Glutamatergic neuron (in vitro differentiated cells): ENCODE measurements around the gene DCANP1. TPM values are rescaled to one million over a fixed set of nuclear protein-coding genes. Genes with fewer than 3 reads are reported as not detected.

Source experiments
- DNase-seq: peaks from one replicate; pipeline ENCODE4 v3.0.0; 2022
- H3K27ac Mint-ChIP-seq: one replicate; pipeline ENCODE4 v1.8.0; 2020; ENCODE audit warnings: mild to moderate bottlenecking, mixed read lengths, inconsistent platforms; ENCODE audit not compliant: unreplicated experiment
- H3K27me3 Mint-ChIP-seq: one replicate; pipeline ENCODE4 v1.8.0; 2020; ENCODE audit warnings: mild to moderate bottlenecking, moderate library complexity, mixed read lengths, inconsistent platforms; ENCODE audit not compliant: unreplicated experiment
- H3K36me3 Mint-ChIP-seq: one replicate; pipeline ENCODE4 v1.8.0; 2020; ENCODE audit warnings: mild to moderate bottlenecking, mixed read lengths, inconsistent platforms; ENCODE audit not compliant: unreplicated experiment
- H3K4me1 Mint-ChIP-seq: one replicate; pipeline ENCODE4 v1.8.0; 2020; ENCODE audit warnings: mild to moderate bottlenecking, low read depth, mixed read lengths, inconsistent platforms; ENCODE audit not compliant: unreplicated experiment
- H3K4me3 Mint-ChIP-seq: one replicate; pipeline ENCODE4 v1.8.0; 2020; ENCODE audit warnings: mild to moderate bottlenecking, mixed read lengths, inconsistent platforms; ENCODE audit not compliant: unreplicated experiment
- H3K9me3 Mint-ChIP-seq: one replicate; pipeline ENCODE4 v1.8.0; 2020; ENCODE audit warnings: mild to moderate bottlenecking, moderate library complexity, mixed read lengths, inconsistent platforms; ENCODE audit not compliant: unreplicated experiment
- CTCF ChIP-seq: fragments of 200-600 bp; sonication (generic); IDR thresholded peaks from one replicate; pipeline ENCODE4 v1.5.0; 2021; ENCODE audit not compliant: partially characterized antibody, unreplicated experiment
- total RNA-seq: library from RNA; stranded (reverse); fragmentation: NEBNext Ultra II Directional; extraction: Animal tissue kit (Norgen Biotek cat#: 25700); gene quantifications from one replicate; pipeline ENCODE4 v1.2.1, GENCODE V29; 2021; ENCODE audit not compliant: unreplicated experiment

Gene DCANP1
- total RNA-seq, 1 donor from 2014 or later, result not detected

- no peaks in the 10 kb centered on the region for H3K36me3 Mint-ChIP-seq
- H3K27me3 Mint-ChIP-seq, result peaks cover 5% of the 10 kb centered on the region
- H3K4me3 Mint-ChIP-seq, result no peak overlapping the region
- peaks cover 16% of the 10 kb centered on the region for H3K4me1 Mint-ChIP-seq
- no peak overlapping the region for H3K27ac Mint-ChIP-seq
- H3K9me3 Mint-ChIP-seq, result peaks cover 1% of the 10 kb centered on the region
- no peak for TF ChIP-seq CTCF
- no peak for DNase-seq
These were observed 1.7 kb downstream of the DCANP1 start for GRCh38 chr5:135445306-135445985.

- no peak for TF ChIP-seq CTCF
- Mint-ChIP-seq H3K4me3 (no peak overlapping the region), H3K27ac (no peak overlapping the region), H3K27me3 (peaks cover 4% of the 10 kb centered on the region), H3K4me1 (peaks cover 16% of the 10 kb centered on the region), H3K9me3 (peaks cover 1% of the 10 kb centered on the region), H3K36me3 (no peaks in the 10 kb centered on the region)
- DNase-seq, result no peak
These were observed 2.3 kb downstream of the DCANP1 start for GRCh38 chr5:135444881-135445280.

GRCh38 chr5:135444360-135444759, 2.8 kb downstream of the DCANP1 start:
- Mint-ChIP-seq H3K4me1 (peaks cover 16% of the 10 kb centered on the region), H3K4me3 (no peak overlapping the region), H3K9me3 (peaks cover 1% of the 10 kb centered on the region), H3K36me3 (no peaks in the 10 kb centered on the region), H3K27me3 (peaks cover 4% of the 10 kb centered on the region), H3K27ac (no peak overlapping the region)
- DNase-seq, result no peak
- TF ChIP-seq CTCF, result no peak

GRCh38 chr5:135443161-135443960, 3.8 kb downstream of the DCANP1 start:
- Mint-ChIP-seq H3K27me3 (peaks cover 4% of the 10 kb centered on the region), H3K36me3 (no peaks in the 10 kb centered on the region), H3K4me3 (no peak overlapping the region), H3K27ac (no peak overlapping the region), H3K9me3 (no peaks in the 10 kb centered on the region), H3K4me1 (peaks cover 19% of the 10 kb centered on the region)
- no peak for TF ChIP-seq CTCF
- DNase-seq, result no peak
